NB4 (cell line): Measurements from ENCODE around the gene NEU4.

ENCODE experiments used
- CTCF ChIP-seq: IDR thresholded peaks from one replicate; pipeline ENCODE4 v1.5.1; 2012; ENCODE audit warnings: low read depth, low read length
- MAX ChIP-seq: IDR thresholded peaks from 2 replicates; pipeline ENCODE4 v1.6.1; 2011; ENCODE audit warnings: low read depth, low read length
- POLR2A ChIP-seq: IDR thresholded peaks from 2 replicates; pipeline ENCODE4 v1.6.1; 2011; ENCODE audit warnings: mild to moderate bottlenecking; ENCODE audit not compliant: insufficient read length; ENCODE audit errors: extremely low read depth

- no peak for TF ChIP-seq POLR2A
- TF ChIP-seq CTCF = no peak
- TF ChIP-seq MAX = peak; percentile 55
These were observed 33.7 kb downstream of the NEU4 start for GRCh38 chr2:241842620-241843211.
